GM18867 (cell line): ENCODE results near the gene NRN1.
"Not testable (repeated sequence)": the region's sequence is repeated elsewhere in the genome, so short reads cannot be mapped to it uniquely, and the experiment has no call there.

ENCODE experiments used
- ATAC-seq: cut with Tn5 transposase; IDR thresholded peaks from one replicate; pipeline ENCODE4 v1.9.1; 2021; ENCODE audit warnings: mild to moderate bottlenecking, moderate library complexity; ENCODE audit not compliant: unreplicated experiment

The NRN1 gene, protein sequence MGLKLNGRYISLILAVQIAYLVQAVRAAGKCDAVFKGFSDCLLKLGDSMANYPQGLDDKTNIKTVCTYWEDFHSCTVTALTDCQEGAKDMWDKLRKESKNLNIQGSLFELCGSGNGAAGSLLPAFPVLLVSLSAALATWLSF

DNA sequence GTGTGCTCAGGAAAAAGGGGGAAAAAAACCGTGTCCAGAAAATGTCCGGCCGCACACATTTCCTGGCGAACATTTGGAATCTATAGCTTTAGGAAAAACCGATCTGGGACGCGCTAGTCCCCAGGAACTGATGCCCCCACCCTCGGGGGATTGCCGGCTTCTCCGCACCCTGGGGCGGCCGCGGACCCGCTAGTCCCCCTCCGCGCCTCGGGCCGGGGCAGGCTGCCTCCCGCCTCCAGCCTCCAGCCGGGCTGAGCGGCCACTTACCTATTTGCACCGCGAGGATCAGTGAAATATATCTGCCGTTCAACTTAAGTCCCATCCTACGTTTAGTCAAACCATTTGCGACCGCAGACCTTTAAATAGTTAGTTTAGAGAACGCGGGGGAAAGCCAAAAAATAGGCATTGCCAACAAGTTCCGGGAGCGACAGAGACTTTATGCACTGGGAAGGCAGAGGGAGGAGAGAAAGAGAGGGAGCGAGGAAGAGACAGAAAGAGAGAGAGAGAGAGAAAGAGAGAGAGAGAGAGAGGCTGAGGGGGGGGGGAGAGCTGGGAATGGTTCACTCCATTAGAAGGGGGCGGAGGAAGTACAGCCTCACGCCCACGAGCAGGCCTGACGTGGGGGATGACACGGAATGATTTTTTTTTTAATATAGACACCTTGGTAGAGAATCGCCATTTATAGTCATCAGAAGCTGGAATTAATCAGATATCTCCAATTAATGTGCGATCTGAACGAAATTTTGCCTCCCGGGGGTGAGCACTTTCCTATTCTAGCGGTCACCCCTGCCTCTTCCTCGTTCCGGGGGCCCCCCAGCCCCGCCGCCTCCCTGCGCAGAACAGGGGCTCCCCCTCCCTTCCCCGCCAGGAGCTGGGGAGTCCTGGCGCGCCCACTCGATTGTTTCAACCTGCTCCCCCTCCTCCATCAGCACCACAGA lies at the start of gene NRN1:
NRN1 (minus strand) TSS at position 498 of the 938 bp plus-strand sequence; CDS start at position 322, 176 bp downstream.
- peak; percentile 1 for ATAC-seq

DNA sequence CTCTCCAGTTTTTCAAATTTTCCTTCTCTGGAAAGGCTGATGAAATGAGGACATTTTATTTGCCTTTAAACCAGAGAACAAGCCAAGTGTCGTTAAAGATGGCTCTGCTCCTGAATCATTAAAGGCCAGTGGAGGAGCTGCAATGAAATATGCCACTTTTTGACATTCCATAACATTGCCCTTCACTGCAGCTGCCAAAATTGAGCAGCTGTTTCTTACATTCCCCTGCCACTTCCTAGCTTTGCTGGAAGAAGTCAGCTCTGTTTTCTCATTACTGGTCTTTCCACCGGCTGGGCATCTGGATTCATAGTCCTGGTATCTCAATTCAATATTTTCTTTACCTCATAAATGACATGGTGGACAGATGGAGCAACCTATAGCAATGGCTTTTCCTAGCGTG lies 45.5 kb upstream of the NRN1 start:
- no peak for ATAC-seq

- no peak for ATAC-seq
Measured at GRCh38 chr6:6046716-6047115, 40.0 kb upstream of the NRN1 start.

DNA sequence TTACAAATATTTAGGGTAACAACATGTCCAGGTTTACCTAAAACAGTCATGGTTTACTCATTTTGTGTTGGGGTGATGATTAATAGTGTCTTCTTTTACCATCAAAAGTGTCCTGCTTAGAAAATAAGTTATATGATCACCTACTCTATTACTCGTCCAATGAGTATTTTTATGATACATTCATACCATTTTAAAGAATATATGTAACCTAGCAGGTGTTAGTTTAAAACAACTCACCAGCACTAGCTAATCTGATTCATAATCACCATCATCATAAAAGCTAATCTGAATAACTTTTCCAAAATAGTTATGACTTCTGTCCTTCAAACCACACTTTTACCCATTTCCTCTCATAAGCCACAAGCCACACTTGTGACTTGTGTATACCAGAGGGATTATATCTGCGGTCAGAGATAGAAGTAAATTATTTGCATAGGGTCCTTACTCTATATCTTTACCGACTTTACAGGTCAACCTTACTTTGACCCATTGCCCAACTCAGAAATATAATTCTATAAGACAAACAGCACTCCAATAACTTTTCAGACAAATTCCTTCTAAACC lies 33.3 kb upstream of the NRN1 start:
- no peak for ATAC-seq

GRCh38 chr6:6037179-6037578 lies 30.5 kb upstream of the NRN1 start:
- no peak for ATAC-seq

DNA sequence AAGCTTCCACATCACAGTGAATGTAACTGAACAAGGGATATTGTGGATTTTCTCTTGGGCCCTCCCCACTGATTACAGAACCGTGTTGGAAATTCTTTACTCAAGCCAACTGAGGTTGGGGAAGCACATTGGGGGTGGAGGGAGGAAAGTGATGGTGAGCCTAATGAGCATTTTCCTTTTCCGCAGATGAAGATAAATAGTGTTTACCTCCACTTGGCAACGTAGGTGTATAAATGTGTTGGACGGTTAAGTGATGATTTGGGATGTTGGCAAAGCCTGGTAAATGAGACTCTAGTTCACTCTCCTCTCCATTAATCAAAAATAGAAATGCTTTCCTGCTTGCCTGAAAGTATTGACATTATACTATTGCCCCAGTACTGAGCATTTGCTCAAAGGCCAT lies 27.1 kb upstream of the NRN1 start:
- ATAC-seq: no peak

DNA sequence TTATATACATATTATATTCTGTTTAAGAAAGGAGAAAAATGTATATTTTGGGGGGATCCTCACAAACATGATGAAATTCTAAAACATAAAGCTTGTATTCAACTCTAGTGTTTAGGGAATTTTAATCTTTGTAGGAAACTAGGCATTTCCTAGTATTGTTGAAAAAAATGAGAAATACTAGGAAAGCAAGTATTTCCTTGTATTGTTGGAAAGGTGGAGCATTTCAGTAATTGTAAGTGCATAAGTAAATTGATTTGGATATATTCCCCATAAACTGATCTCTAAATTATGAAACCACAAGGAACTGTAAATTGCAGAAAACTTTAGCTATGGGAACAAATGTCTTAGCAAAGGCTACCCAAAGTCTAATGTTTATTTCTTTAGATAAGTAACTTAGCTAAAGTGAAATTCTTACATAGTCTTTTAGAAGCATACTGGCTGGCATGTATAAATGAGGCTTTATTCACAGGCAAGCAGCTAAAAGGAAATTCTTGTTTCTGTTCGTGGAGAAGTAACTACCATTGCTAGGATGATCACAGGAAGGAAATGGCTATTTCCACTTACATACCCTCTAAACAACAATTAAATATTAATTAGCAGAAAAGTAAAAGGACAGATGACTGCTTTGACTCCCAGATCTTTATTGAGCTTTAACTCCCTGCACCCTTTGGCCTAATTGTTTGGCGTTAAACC lies 19.9 kb upstream of the NRN1 start:
- ATAC-seq: no peak

GRCh38 chr6:6025736-6026135 lies 19.0 kb upstream of the NRN1 start:
- ATAC-seq: no peak

DNA sequence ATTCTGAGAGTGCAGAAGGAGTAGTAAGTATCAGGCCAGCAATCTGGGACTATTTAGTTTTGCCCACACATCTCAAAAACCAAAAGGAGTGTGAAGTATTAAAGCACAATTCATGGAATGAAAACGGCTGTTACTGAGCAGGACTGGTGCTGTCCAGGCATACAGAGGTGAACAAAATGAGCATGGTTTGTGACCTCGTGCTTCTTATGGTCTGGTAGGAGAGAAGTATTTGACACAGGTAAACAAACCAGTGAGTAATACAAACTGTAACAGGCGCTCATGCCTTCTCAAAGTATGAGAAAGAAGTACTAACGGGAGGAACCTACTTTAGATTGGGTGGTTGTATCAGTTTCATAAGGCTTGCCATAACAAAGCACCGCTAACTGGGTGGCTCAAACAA lies 17.5 kb upstream of the NRN1 start:
- no peak for ATAC-seq

GRCh38 chr6:6022841-6023240 lies 16.1 kb upstream of the NRN1 start:
- not testable (repeated sequence) for ATAC-seq

- peak; percentile 64 for ATAC-seq
Measured at GRCh38 chr6:6008648-6009421, 2.1 kb upstream of the NRN1 start.

DNA sequence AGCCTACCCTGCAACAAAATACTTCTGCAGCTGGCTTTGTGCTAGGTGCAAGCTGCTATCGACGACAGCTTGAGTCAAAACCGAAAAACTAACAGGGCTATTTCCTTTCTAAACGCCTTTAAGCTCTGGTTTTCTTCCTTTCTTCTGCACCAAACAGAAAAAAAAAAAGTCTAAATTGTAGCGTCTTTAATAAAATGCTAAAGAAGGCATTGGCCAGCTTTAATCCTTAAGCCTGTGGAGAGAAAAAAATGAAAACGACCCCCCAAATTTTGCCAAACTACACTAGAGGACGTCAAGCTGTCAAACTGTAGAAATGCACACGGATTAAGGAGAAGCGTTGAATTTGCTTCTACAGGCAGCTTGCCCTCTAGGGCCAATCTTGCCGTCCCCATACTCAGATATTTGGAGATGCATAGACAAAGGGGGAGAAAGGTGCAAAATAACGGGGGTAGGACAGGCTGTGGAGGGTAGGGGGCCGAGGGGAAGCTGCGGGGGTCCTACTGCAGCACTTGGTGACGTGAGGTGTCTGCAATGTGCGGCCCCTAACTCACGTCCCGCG lies 1.4 kb upstream of the NRN1 start:
- ATAC-seq: peak; percentile 12

DNA sequence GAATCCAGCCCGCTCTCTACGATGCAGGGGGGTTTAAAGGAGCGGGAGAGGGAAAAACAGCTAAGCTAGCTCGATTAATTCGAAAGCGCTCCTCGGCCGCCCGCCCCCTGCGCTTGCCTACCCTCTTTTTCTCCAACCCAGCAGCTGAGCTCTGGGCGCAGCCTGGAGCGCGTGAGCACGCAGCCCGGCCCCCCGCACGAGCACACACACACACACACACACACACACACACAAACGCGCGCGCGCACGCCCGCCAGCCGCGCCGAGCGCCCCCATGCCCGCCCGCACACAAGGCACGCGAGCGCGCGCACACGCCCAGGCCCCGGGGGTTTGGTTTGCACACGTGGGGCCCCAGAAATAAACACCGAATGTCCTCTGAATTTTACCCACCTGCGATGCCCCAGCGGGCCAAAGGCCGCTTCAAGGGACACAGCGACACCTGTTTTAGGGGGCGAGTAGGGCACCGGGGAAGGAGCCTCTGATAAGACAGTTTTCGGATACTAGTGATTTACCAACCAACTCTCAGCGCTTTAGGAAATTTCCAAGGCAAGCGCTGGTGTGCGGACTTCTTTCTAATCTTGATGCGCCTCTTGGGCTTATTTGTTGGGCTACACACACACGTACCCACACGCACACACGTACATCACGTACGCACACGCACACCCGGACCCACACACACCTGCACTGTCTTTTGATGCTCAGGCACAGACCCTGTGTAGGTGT lies 802 bp upstream of the NRN1 start:
- peak; percentile 35 for ATAC-seq

GRCh38 chr6:6006006-6006427 lies 708 bp downstream of the NRN1 start:
- ATAC-seq: no peak

- ATAC-seq: no peak
Measured at GRCh38 chr6:6005051-6006005, 1.4 kb downstream of the NRN1 start.

DNA sequence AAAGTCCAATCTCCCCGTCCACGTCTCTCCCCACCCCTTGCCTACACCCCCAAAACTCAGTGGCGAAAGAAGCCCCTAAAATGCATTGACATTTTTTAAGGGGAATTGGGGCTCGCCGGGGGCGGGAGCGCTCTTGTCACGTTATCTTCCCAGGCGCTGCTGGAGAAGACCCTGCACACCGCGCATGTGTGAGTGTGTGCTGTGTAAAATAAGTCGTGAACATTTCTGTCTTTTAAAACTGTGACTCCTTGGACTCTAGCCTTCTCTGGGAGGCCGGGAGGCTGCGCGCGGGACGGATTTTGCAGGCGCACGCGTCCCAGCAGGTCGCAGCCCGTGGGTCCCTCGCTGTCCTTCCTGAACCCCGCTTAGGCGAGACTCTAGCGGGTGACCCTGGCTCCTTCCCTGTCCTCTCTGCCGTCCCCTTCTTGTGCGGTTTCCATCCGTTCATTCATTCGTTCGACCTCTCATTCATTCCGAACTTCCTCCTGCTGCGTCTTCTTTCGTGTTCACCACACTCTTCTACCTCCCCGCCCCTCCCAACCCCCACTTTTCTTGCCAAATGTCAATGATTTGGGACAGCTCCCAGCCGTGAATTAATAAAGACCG lies 2.2 kb downstream of the NRN1 start:
- ATAC-seq: no peak

GRCh38 chr6:6003621-6004366 lies 2.9 kb downstream of the NRN1 start:
- ATAC-seq: no peak
